Measurements from ENCODE around the gene CTSD. TPM values are rescaled to one million over a fixed set of nuclear protein-coding genes. Genes with fewer than 3 reads are reported as not detected.

The CTSD gene
- total RNA-seq, 1 experiment from 2014 or later = 199 TPM

DNA sequence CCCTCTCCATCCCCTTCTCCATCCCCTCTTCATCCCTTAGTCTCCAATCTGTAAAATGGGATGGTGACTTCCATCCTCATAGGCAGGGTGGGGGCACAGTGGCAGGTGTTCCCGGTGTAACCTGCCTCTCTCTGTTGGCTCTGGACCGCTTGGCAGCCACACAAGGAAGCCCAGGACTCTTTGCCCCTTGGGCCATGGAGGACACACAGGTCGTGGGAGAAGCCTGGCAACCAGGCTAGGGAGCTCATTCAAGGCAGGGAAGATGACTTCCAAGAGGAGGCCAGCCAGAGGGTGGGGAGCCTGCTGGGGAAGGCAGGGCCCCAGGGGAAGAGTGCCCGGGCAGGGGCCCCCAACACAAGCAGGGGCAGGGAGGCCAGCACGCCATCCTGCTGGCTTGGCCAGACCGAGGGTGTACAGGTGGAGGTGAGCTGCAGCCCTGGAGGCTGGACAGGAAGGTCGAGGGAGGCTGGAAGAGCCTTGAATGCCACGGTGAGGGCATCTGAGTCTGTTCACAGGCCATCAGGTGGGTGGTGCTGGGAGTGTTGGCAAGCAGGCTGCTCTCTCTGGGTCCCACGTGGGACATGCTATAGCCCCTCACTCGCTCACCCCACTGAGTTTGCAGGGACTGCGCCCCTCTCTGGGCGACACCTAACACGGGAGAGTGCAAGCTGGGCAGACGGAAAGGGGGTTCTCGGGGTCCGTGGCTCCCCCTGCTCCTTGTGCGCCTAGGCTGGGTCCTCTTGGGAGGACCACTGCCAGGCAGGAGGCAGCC, 15.5 kb upstream of the CTSD start:
- ATAC-seq (no peak), DNase-seq (ENCODE audit: low spot score) (no peak)
- ChIA-PET CTCF (interaction anchor here (1.2 kb wide), 1 partner anchor 86 kb away, joined by 4 read pairs; no protein-coding TSS in a partner anchor), POLR2A (no interaction called here)
- H3K4me1 Mint-ChIP-seq = no peaks in the 10 kb centered on the region
- H3K27me3 Mint-ChIP-seq (ENCODE audit: low read depth) = peaks cover 12% of the 10 kb centered on the region; the same call in 1 of the 2 replicates
- H3K9me3 Mint-ChIP-seq = peaks cover 4% of the 10 kb centered on the region
- no peak overlapping the region for H3K27ac Mint-ChIP-seq
- no peaks in the 10 kb centered on the region for H3K36me3 Mint-ChIP-seq
- H3K4me3 Mint-ChIP-seq = no peak overlapping the region
- TF ChIP-seq ZNF263 (CRISPR knock-in tag; IDR thresholded peaks at IDR 0.05; ENCODE audit: low read depth) (peak; percentile 39; the same call in 1 of the 2 replicates), ZNF232 (CRISPR knock-in tag; IDR thresholded peaks at IDR 0.05) (no peak)

DNA sequence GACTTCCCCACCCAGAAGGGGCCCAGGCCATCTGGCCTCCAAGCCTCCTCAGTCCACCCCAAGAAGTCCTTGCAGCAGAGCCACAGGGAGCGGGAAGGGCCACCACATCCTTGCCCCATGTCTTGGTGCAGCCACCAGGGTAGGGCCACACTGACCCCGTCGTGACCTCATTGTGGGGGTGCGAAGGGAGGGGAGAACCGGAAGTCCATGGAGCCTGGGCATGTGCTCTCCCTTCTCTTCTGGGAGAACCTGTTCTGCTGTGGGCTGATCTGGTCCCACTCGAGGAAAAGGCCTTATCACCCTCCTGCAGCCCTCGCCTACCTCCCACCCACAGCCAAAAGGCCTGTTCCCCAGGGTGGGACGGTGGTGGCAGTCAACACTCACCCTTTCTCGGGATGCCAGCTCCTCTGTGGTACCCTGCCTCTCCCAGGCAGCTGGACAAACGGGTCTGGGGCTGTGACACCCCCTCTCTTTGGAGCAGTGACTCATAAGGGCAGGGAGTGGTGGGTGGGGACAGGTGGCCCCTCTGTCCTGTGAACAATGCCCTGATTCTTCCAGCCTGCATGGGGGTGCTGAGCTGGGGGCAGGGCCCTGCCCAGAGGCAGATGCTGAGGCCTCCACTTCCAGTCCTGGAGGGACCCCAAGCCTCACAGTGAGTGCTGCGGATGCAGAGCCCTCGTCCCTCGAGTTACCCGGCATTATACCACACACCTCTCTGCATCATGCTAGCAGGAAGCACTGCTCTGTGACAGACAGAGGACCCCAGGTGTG, 14.6 kb upstream of the CTSD start:
- Mint-ChIP-seq H3K27me3 (ENCODE audit: low read depth) (peaks cover 12% of the 10 kb centered on the region; the same call in 1 of the 2 replicates), H3K9me3 (peaks cover 4% of the 10 kb centered on the region), H3K4me1 (peaks cover 5% of the 10 kb centered on the region), H3K36me3 (no peaks in the 10 kb centered on the region), H3K27ac (no peak overlapping the region), H3K4me3 (no peak overlapping the region)
- ChIA-PET CTCF (interaction anchor here (1.2 to 1.6 kb wide), 2 partner anchors 47 to 85 kb away, joined by 4 to 8 read pairs; no protein-coding TSS in a partner anchor), POLR2A (no interaction called here)
- no peak for DNase-seq (ENCODE audit: low spot score)
- ATAC-seq = no peak
- TF ChIP-seq ZNF138 (CRISPR knock-in tag; conservative IDR thresholded peaks at IDR 0.05) = no peak
- no peak for TF ChIP-seq NFYB (CRISPR knock-in tag; conservative IDR thresholded peaks at IDR 0.05; ENCODE audit: low read depth)
- TF ChIP-seq FOXK1 (CRISPR knock-in tag; IDR thresholded peaks at IDR 0.05) = no peak
- TF ChIP-seq FOXJ3 (CRISPR knock-in tag; IDR thresholded peaks at IDR 0.05; ENCODE audit: borderline replicate concordance) = no peak
- TF ChIP-seq, protein P1, sequence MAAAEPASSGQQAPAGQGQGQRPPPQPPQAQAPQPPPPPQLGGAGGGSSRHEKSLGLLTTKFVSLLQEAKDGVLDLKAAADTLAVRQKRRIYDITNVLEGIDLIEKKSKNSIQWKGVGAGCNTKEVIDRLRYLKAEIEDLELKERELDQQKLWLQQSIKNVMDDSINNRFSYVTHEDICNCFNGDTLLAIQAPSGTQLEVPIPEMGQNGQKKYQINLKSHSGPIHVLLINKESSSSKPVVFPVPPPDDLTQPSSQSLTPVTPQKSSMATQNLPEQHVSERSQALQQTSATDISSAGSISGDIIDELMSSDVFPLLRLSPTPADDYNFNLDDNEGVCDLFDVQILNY (CRISPR knock-in tag; IDR thresholded peaks at IDR 0.05) = no peak
- TF ChIP-seq ZNF219 (CRISPR knock-in tag; IDR thresholded peaks at IDR 0.05; ENCODE audit: borderline replicate concordance) = no peak
- TF ChIP-seq CTCF (IDR thresholded peaks at IDR 0.05) = no peak
- TF ChIP-seq, protein P2, sequence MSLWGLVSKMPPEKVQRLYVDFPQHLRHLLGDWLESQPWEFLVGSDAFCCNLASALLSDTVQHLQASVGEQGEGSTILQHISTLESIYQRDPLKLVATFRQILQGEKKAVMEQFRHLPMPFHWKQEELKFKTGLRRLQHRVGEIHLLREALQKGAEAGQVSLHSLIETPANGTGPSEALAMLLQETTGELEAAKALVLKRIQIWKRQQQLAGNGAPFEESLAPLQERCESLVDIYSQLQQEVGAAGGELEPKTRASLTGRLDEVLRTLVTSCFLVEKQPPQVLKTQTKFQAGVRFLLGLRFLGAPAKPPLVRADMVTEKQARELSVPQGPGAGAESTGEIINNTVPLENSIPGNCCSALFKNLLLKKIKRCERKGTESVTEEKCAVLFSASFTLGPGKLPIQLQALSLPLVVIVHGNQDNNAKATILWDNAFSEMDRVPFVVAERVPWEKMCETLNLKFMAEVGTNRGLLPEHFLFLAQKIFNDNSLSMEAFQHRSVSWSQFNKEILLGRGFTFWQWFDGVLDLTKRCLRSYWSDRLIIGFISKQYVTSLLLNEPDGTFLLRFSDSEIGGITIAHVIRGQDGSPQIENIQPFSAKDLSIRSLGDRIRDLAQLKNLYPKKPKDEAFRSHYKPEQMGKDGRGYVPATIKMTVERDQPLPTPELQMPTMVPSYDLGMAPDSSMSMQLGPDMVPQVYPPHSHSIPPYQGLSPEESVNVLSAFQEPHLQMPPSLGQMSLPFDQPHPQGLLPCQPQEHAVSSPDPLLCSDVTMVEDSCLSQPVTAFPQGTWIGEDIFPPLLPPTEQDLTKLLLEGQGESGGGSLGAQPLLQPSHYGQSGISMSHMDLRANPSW (CRISPR knock-in tag; conservative IDR thresholded peaks at IDR 0.05; ENCODE audit: low read depth) = no peak
- no peak for TF ChIP-seq IRF1 (CRISPR knock-in tag; IDR thresholded peaks at IDR 0.05)
- no peak for TF ChIP-seq TP53 (CRISPR knock-in tag; IDR thresholded peaks at IDR 0.05)
- no peak for TF ChIP-seq KAT7 (CRISPR knock-in tag; IDR thresholded peaks at IDR 0.05; ENCODE audit: borderline replicate concordance)
- TF ChIP-seq, protein P3, sequence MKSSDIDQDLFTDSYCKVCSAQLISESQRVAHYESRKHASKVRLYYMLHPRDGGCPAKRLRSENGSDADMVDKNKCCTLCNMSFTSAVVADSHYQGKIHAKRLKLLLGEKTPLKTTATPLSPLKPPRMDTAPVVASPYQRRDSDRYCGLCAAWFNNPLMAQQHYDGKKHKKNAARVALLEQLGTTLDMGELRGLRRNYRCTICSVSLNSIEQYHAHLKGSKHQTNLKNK (CRISPR knock-in tag; IDR thresholded peaks at IDR 0.05) = no peak
- no peak for TF ChIP-seq CDX4 (CRISPR knock-in tag; IDR thresholded peaks at IDR 0.05; ENCODE audit: borderline replicate concordance)
- TF ChIP-seq, protein P4, sequence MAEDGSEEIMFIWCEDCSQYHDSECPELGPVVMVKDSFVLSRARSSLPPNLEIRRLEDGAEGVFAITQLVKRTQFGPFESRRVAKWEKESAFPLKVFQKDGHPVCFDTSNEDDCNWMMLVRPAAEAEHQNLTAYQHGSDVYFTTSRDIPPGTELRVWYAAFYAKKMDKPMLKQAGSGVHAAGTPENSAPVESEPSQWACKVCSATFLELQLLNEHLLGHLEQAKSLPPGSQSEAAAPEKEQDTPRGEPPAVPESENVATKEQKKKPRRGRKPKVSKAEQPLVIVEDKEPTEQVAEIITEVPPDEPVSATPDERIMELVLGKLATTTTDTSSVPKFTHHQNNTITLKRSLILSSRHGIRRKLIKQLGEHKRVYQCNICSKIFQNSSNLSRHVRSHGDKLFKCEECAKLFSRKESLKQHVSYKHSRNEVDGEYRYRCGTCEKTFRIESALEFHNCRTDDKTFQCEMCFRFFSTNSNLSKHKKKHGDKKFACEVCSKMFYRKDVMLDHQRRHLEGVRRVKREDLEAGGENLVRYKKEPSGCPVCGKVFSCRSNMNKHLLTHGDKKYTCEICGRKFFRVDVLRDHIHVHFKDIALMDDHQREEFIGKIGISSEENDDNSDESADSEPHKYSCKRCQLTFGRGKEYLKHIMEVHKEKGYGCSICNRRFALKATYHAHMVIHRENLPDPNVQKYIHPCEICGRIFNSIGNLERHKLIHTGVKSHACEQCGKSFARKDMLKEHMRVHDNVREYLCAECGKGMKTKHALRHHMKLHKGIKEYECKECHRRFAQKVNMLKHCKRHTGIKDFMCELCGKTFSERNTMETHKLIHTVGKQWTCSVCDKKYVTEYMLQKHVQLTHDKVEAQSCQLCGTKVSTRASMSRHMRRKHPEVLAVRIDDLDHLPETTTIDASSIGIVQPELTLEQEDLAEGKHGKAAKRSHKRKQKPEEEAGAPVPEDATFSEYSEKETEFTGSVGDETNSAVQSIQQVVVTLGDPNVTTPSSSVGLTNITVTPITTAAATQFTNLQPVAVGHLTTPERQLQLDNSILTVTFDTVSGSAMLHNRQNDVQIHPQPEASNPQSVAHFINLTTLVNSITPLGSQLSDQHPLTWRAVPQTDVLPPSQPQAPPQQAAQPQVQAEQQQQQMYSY (CRISPR knock-in tag; IDR thresholded peaks at IDR 0.05) = no peak
- TF ChIP-seq, protein P5, sequence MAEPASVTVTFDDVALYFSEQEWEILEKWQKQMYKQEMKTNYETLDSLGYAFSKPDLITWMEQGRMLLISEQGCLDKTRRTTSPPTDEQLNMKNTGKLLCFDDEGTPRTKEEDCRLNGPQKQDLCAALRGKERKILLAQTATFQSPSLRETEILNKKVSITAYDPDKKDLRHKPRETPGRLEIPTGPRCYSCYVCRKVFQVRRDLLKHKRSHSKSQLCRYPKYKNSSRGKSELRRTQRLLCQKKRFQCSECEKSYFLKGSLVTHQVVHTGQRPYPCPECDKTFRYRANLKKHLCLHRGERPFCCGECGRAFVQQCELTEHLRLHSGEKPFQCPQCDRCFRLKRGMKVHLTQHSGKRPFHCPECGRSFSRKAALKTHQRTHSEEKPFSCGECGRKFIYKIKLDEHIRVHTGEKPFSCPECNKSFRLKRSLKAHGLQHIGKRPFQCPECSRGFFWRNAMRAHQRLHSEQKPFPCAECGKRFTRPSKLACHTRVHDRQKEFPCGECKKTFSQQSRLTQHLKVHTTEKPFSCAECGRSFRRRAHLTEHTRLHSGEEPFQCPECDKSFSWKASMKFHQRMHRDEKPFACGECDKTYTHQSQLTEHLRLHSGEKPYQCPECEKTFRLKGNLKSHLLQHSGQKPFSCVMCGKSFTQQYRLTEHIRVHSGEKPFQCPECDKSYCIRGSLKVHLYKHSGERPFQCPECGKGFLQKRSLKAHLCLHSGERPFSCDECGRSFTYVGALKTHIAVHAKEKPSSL (CRISPR knock-in tag; conservative IDR thresholded peaks at IDR 0.05) = no peak
